HepG2 (cell line): ENCODE results near the gene ZCCHC24.

Experiments
- POLR2A ChIP-seq, 2 experiments: IDR thresholded peaks; 2 replicates each; pipeline ENCODE4 v1.6.1; 2011; ENCODE audit warnings: low read depth in 2 of 2, low read length in 2 of 2, mild to moderate bottlenecking in 1 of 2, moderate library complexity in 1 of 2; ENCODE audit not compliant: insufficient read depth in 1 of 2
- RFX1 ChIP-seq: fragments of 450-650 bp; IDR thresholded peaks from 2 replicates; pipeline ENCODE4 v1.6.1; 2017
- SMAD1 ChIP-seq: sonication (generic); formaldehyde crosslinking; IDR thresholded peaks from 2 replicates; pipeline ENCODE4 v1.4.0; 2020; ENCODE audit warnings: missing genetic modification reagents, low read depth, mild to moderate bottlenecking, borderline replicate concordance
- TRIM24 ChIP-seq: sonication (generic); formaldehyde crosslinking; IDR thresholded peaks from 2 replicates; pipeline ENCODE4 v1.8.0; 2022; ENCODE audit warnings: mild to moderate bottlenecking, missing genetic modification reagents
- U2AF1 ChIP-seq: fragments of 200-400 bp; formaldehyde crosslinking; optimal IDR thresholded peaks from 2 replicates; pipeline ENCODE3; 2017; ENCODE audit warnings: mild to moderate bottlenecking, low read depth, low read length
- ZNF569 ChIP-seq: sonication (generic); formaldehyde crosslinking; IDR thresholded peaks from 2 replicates; pipeline ENCODE4 v1.5.0; 2020; ENCODE audit warnings: mild to moderate bottlenecking, missing genetic modification reagents, moderate library complexity, borderline replicate concordance
- ZNF7 ChIP-seq: IDR thresholded peaks from 2 replicates; pipeline ENCODE4 v1.6.1; 2016; ENCODE audit warnings: missing biosample characterization, missing genetic modification reagents
- ZNF782 ChIP-seq: sonication (generic); formaldehyde crosslinking; IDR thresholded peaks from 2 replicates; pipeline ENCODE4 v1.4.0; 2020; ENCODE audit warnings: missing genetic modification reagents, mild to moderate bottlenecking, borderline replicate concordance

DNA sequence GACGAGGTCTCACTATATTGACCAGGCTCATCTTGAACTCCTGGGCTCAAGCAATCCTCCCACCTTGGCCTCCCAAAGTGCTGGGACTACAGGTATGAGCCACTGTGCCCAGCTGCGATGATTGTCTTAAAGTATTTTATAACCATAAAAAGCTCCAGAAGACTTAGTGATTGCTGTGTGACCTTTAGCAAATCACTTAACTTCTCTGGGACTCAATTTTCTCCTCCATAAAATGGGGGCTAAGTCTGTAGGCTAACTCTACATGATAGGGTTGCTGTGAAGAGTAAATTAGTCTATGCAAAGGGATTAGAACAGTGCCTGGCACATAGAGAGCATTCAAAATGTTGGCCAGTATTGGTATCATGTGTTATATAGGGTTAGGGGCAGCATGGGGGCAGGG is 55.4 kb downstream of the ZCCHC24 start:
- TF ChIP-seq ZNF569 (CRISPR knock-in tag) (no peak), RFX1 (no peak), ZNF7 (CRISPR knock-in tag) (no peak), SMAD1 (CRISPR knock-in tag) (no peak), ZNF782 (no peak), U2AF1 (no peak), TRIM24 (CRISPR knock-in tag) (no peak), POLR2A (IDR thresholded peaks at IDR 0.05; ENCODE audit: insufficient read depth in 1 of 2, low read depth in 2 of 2, low read length in 2 of 2) (no peak)
